GM21360 (cell line): ENCODE data around the gene PBOV1.

Experiments
- ATAC-seq: cut with Tn5 transposase; IDR thresholded peaks from one replicate; pipeline ENCODE4 v1.9.1; 2021; ENCODE audit warnings: mild to moderate bottlenecking, moderate library complexity; ENCODE audit not compliant: unreplicated experiment

Gene PBOV1

GRCh38 chr6:138218449-138218848 lies at the start of gene PBOV1:
Gene PBOV1, minus strand, starts transcription at chr6:138218491. Its CDS starts 96 bp downstream, at chr6:138218395.
- no peak for ATAC-seq

- no peak for ATAC-seq
Measured at GRCh38 chr6:138266095-138266494, 47.8 kb upstream of the PBOV1 start.

- ATAC-seq, result no peak
Measured at GRCh38 chr6:138264372-138264880, 46.1 kb upstream of the PBOV1 start.

- no peak for ATAC-seq
Measured at GRCh38 chr6:138263963-138264362, 45.7 kb upstream of the PBOV1 start.

- no peak for ATAC-seq
Measured at GRCh38 chr6:138261116-138261780, 43.0 kb upstream of the PBOV1 start.

- ATAC-seq, result no peak
Measured at GRCh38 chr6:138258991-138259390, 40.7 kb upstream of the PBOV1 start.

- ATAC-seq, result no peak
Measured at GRCh38 chr6:138258197-138258596, 39.9 kb upstream of the PBOV1 start.

GRCh38 chr6:138257638-138258040 lies 39.3 kb upstream of the PBOV1 start:
- no peak for ATAC-seq

GRCh38 chr6:138255443-138255842 lies 37.2 kb upstream of the PBOV1 start:
- ATAC-seq, result no peak

GRCh38 chr6:138253731-138254130 lies 35.4 kb upstream of the PBOV1 start:
- no peak for ATAC-seq

- ATAC-seq, result no peak
Measured at GRCh38 chr6:138250513-138251247, 32.4 kb upstream of the PBOV1 start.

- no peak for ATAC-seq
Measured at GRCh38 chr6:138250053-138250452, 31.8 kb upstream of the PBOV1 start.

GRCh38 chr6:138248878-138249277 lies 30.6 kb upstream of the PBOV1 start:
- ATAC-seq, result no peak

GRCh38 chr6:138248011-138248410 lies 29.7 kb upstream of the PBOV1 start:
- no peak for ATAC-seq

- no peak for ATAC-seq
Measured at GRCh38 chr6:138246650-138247440, 28.6 kb upstream of the PBOV1 start.

GRCh38 chr6:138245751-138246150 lies 27.5 kb upstream of the PBOV1 start:
- ATAC-seq, result no peak

GRCh38 chr6:138242987-138243592 lies 24.8 kb upstream of the PBOV1 start:
- no peak for ATAC-seq

GRCh38 chr6:138241934-138242333 lies 23.6 kb upstream of the PBOV1 start:
- no peak for ATAC-seq

GRCh38 chr6:138241381-138241780 lies 23.1 kb upstream of the PBOV1 start:
- ATAC-seq, result no peak

- no peak for ATAC-seq
Measured at GRCh38 chr6:138240476-138241245, 22.4 kb upstream of the PBOV1 start.
